Endothelial cell (in vitro differentiated cells): ENCODE measurements around the gene PNISR. TPM values are rescaled to one million over a fixed set of nuclear protein-coding genes. Genes with fewer than 3 reads are reported as not detected.

ENCODE experiments used
- DNase-seq: peaks from one replicate; pipeline ENCODE4 v3.0.0; 2021; ENCODE audit warnings: low spot score
- H3K27ac Mint-ChIP-seq: one replicate; pipeline ENCODE4 v1.8.0; 2021; ENCODE audit warnings: mixed read lengths, inconsistent platforms; ENCODE audit not compliant: unreplicated experiment
- H3K27me3 Mint-ChIP-seq: one replicate; pipeline ENCODE4 v1.8.0; 2021; ENCODE audit warnings: mild to moderate bottlenecking, moderate library complexity, mixed read lengths, inconsistent platforms; ENCODE audit not compliant: unreplicated experiment
- H3K36me3 Mint-ChIP-seq: one replicate; pipeline ENCODE4 v1.8.0; 2021; ENCODE audit warnings: mild to moderate bottlenecking, low read depth, mixed read lengths, inconsistent platforms; ENCODE audit not compliant: unreplicated experiment
- H3K4me1 Mint-ChIP-seq: one replicate; pipeline ENCODE4 v1.8.0; 2021; ENCODE audit warnings: mild to moderate bottlenecking, mixed read lengths, inconsistent platforms; ENCODE audit not compliant: unreplicated experiment
- H3K4me3 Mint-ChIP-seq: one replicate; pipeline ENCODE4 v1.8.0; 2021; ENCODE audit warnings: mild to moderate bottlenecking, mixed read lengths, inconsistent platforms; ENCODE audit not compliant: unreplicated experiment
- H3K9me3 Mint-ChIP-seq: one replicate; pipeline ENCODE4 v1.8.0; 2021; ENCODE audit warnings: mixed read lengths, inconsistent platforms; ENCODE audit not compliant: unreplicated experiment
- CTCF ChIP-seq: fragments of 200-600 bp; sonication (generic); IDR thresholded peaks from one replicate; pipeline ENCODE4 v1.5.0; 2021; ENCODE audit warnings: antibody characterized with exemption; ENCODE audit not compliant: unreplicated experiment
- total RNA-seq: library from RNA; stranded (reverse); fragmentation: NEBNext Ultra II Directional; extraction: Animal tissue kit (Norgen Biotek cat#: 25700); gene quantifications from one replicate; pipeline ENCODE4 v1.2.1, GENCODE V29; 2021; ENCODE audit not compliant: unreplicated experiment

Gene PNISR
- total RNA-seq, 1 donor from 2014 or later = 86.4 TPM

DNA sequence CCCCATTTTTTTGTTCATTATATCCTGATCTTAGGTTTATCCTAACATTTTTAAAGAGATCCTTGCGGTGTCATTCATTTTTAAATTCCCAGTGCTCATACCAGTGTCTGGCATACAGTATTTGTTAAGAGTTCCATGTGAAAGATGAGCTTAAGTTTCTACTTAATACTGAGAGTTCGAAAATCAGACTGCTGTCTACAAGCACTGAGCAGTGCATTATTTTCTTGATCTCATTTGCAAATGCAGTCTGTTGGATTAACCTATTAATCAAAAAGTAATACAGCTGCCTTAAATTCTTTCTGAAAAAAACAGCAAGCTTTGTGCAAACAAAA lies 31.8 kb downstream of the PNISR start:
- DNase-seq = no peak
- Mint-ChIP-seq H3K9me3 (no peaks in the 10 kb centered on the region), H3K27me3 (no peaks in the 10 kb centered on the region), H3K36me3 (no peaks in the 10 kb centered on the region), H3K4me1 (no peaks in the 10 kb centered on the region), H3K27ac (peak overlapping the region; percentile 94), H3K4me3 (peak overlapping the region; percentile 95)
- TF ChIP-seq CTCF = no peak

DNA sequence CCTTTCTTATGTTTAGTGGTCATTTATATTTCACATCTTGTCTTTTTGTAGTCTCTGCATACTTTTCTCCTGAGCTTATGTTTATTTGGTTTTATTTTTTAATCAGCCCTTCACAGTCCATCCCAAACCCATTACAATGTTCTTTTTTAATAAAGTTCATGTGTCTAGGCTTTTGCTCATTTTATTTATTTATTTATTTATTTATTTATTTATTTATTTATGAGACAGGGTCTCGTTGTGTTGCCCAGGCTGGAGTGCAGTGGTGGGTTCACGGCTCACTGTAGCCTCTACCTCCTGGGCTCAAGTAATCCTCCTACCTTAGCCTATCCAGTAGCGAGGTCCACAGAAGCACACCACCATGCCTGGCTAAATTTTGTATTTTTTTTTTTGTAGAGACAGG lies 34.2 kb downstream of the PNISR start:
- H3K36me3 Mint-ChIP-seq = no peaks in the 10 kb centered on the region
- H3K9me3 Mint-ChIP-seq = no peaks in the 10 kb centered on the region
- no peaks in the 10 kb centered on the region for H3K27me3 Mint-ChIP-seq
- H3K4me3 Mint-ChIP-seq = no peak overlapping the region
- H3K4me1 Mint-ChIP-seq = no peaks in the 10 kb centered on the region
- no peak for DNase-seq
- H3K27ac Mint-ChIP-seq = no peak overlapping the region
- no peak for TF ChIP-seq CTCF

DNA sequence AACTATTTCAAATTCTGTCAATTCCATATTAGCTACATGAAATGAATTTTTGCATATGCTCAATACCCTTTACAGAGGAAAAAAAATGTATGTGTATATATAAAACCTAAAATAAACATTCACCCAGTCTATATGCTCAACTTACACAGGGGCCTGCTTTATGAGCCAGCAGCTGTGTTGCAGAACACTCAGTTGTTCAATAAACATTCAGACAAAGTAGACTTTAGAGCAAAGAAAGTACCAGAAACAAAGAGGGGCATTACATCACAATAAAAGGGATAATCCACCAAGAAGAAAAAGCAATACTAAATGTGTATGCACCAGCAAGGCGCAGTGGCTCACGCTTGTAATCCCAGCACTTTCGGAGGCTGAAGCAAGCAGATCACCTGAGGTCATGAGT lies 40.6 kb downstream of the PNISR start:
- no peak for DNase-seq
- Mint-ChIP-seq H3K4me3 (no peak overlapping the region), H3K4me1 (peaks cover 4% of the 10 kb centered on the region), H3K27me3 (no peaks in the 10 kb centered on the region), H3K9me3 (no peaks in the 10 kb centered on the region), H3K36me3 (no peaks in the 10 kb centered on the region), H3K27ac (no peak overlapping the region)
- TF ChIP-seq CTCF = no peak

GRCh38 chr6:99378636-99379035 lies 46.5 kb downstream of the PNISR start:
- no peaks in the 10 kb centered on the region for H3K9me3 Mint-ChIP-seq

GRCh38 chr6:99369533-99369932 lies 55.6 kb downstream of the PNISR start:
- H3K9me3 Mint-ChIP-seq = no peaks in the 10 kb centered on the region
- no peak for TF ChIP-seq CTCF
- H3K4me1 Mint-ChIP-seq = no peaks in the 10 kb centered on the region
- no peak overlapping the region for H3K27ac Mint-ChIP-seq
- peaks cover 1% of the 10 kb centered on the region for H3K27me3 Mint-ChIP-seq
- no peak for DNase-seq
- H3K4me3 Mint-ChIP-seq = no peak overlapping the region
- no peaks in the 10 kb centered on the region for H3K36me3 Mint-ChIP-seq

More at GRCh38 chr6:99378636-99379035, 46.5 kb downstream of the PNISR start:
- no peak for TF ChIP-seq CTCF
- Mint-ChIP-seq H3K36me3 (no peaks in the 10 kb centered on the region), H3K27me3 (no peaks in the 10 kb centered on the region), H3K4me1 (peaks cover 4% of the 10 kb centered on the region), H3K4me3 (no peak overlapping the region), H3K27ac (no peak overlapping the region)
- no peak for DNase-seq
